ENCODE measurements around the gene TFEB.

Gene TFEB

DNA sequence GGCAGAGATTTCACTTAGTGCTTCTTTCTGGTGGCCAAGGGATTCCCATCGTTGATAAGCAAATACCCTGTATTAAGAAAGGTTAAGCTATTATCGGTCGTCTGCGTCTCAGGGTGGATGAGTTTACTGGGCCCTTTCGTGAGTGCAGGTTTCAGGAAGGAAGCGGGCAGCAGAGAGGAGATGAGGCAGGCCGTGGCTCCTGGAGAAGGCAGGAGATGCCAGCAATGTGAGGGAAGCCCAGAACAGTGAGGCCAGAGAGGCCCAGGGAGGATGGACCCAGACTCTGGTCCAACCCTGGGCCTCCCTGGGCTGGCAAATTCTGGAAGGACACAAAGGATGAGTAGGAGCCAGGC is 11.2 kb downstream of the TFEB start:
- peak overlapping the region; percentile 57 for H2BK120ac ChIP-seq (ENCODE audit: insufficient read depth, low read length, poor library complexity)
- H3K27ac ChIP-seq (ENCODE audit: low read depth, low read length), result peak overlapping the region; percentile 22
- peaks cover 25 to 28% of the 10 kb centered on the region in 2 experiments for H3K4me1 ChIP-seq (ENCODE audit: control insufficient read depth in 1 of 2, insufficient read depth in 2 of 2, low read length in 2 of 2)
- no peaks in the 10 kb centered on the region for H3K9me3 ChIP-seq (ENCODE audit: insufficient read depth, low read depth, low read length)
- H3K18ac ChIP-seq (ENCODE audit: low read length), result peak overlapping the region; percentile 56
- no peak overlapping the region for H4K12ac ChIP-seq (ENCODE audit: low read depth, low read length)
- H4K8ac ChIP-seq (ENCODE audit: low read depth, low read length), result peak overlapping the region; percentile 43
- H3K4ac ChIP-seq (ENCODE audit: low read depth, low read length), result no peak overlapping the region
- H2AFZ ChIP-seq (ENCODE audit: insufficient read depth, low read length, poor library complexity), result peak overlapping the region; percentile 18
- H3K23ac ChIP-seq (ENCODE audit: low read length), result no peak overlapping the region
- no peak overlapping the region for H3K4me2 ChIP-seq (ENCODE audit: low read length)
- H3K79me2 ChIP-seq (ENCODE audit: control insufficient read depth, insufficient read depth, low read length, poor library complexity), result peaks cover 3% of the 10 kb centered on the region
- no peaks in the 10 kb centered on the region for H3K27me3 ChIP-seq (ENCODE audit: insufficient read depth, low read length)
- H3K4me3 ChIP-seq (ENCODE audit: low read depth, low read length), result no peak overlapping the region
- H3K36me3 ChIP-seq (ENCODE audit: control insufficient read depth in 1 of 2, insufficient read depth in 2 of 2, low read length in 2 of 2), result no peaks in the 10 kb centered on the region
- H3K9ac ChIP-seq (ENCODE audit: low read length), result no peak overlapping the region
- H3K14ac ChIP-seq (ENCODE audit: low read length), result peak overlapping the region; percentile 35
- peaks cover 13% of the 10 kb centered on the region for H3K79me1 ChIP-seq (ENCODE audit: low read length)
- H2BK5ac ChIP-seq (ENCODE audit: low read depth, low read length, poor library complexity), result peak overlapping the region; percentile 7
- no CpG with 5 or more reads among the region's 7 CpGs for WGBS (ENCODE audit: extremely low coverage, insufficient coverage, insufficient read length)
- peak overlapping the region; percentile 46 for H4K91ac ChIP-seq (ENCODE audit: low read depth, low read length)
- H2BK12ac ChIP-seq (ENCODE audit: low read length), result peak overlapping the region; percentile 16
- no peak for DNase-seq
- H2AK5ac ChIP-seq (ENCODE audit: low read length), result peak overlapping the region; percentile 74

DNA sequence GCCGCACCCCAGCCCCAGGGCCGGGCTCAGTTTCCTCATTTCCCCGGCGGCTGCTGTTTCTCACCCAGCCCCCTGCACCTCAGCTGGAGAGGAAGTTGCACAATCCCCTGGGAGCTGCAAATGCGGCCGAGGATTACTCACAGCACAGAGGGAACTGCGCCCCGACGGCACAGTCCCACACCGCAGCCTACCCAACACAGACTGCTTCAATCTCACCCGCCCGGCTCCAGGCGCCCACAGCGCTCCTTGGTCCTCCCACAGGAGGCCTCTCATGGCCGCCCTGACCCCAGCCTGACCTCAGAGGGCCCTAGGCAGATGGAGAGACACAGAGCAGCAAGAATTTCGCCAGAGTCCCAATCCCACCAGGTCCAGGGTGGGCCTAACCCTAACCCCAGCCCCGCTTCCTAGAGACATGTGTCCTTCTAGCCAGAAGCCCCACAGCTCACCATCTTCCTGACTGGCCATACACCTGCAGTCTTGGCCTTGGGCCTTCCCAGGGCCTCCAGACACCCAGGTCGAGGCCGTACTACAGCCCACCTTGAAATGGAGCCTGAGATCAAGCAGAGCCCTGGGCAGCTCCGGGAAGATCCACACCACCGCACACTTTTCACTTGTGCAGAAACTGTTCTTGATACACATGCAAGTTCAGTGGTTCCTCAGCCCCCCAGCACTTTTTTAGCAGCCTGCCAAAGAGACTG is 11.7 kb downstream of the TFEB start:
- peaks cover 13% of the 10 kb centered on the region for H3K79me1 ChIP-seq (ENCODE audit: low read length)
- no peak overlapping the region for H3K4me3 ChIP-seq (ENCODE audit: low read depth, low read length)
- no peaks in the 10 kb centered on the region for H3K27me3 ChIP-seq (ENCODE audit: insufficient read depth, low read length)
- H4K91ac ChIP-seq (ENCODE audit: low read depth, low read length), result peak overlapping the region; percentile 46
- no peaks in the 10 kb centered on the region for H3K9me3 ChIP-seq (ENCODE audit: insufficient read depth, low read depth, low read length)
- H3K79me2 ChIP-seq (ENCODE audit: control insufficient read depth, insufficient read depth, low read length, poor library complexity), result peaks cover 3% of the 10 kb centered on the region
- H4K12ac ChIP-seq (ENCODE audit: low read depth, low read length), result peak overlapping the region; percentile 19
- DNase-seq, result peak; percentile 65 to 74
- peak overlapping the region; percentile 8 for H2AK5ac ChIP-seq (ENCODE audit: low read length)
- H3K14ac ChIP-seq (ENCODE audit: low read length), result peak overlapping the region; percentile 57
- peaks cover 28 to 29% of the 10 kb centered on the region in 2 experiments for H3K4me1 ChIP-seq (ENCODE audit: control insufficient read depth in 1 of 2, insufficient read depth in 2 of 2, low read length in 2 of 2)
- H2BK12ac ChIP-seq (ENCODE audit: low read length), result peak overlapping the region; percentile 52
- peak overlapping the region; percentile 22 for H3K18ac ChIP-seq (ENCODE audit: low read length)
- H3K23ac ChIP-seq (ENCODE audit: low read length), result no peak overlapping the region
- peak overlapping the region; percentile 41 for H2BK5ac ChIP-seq (ENCODE audit: low read depth, low read length, poor library complexity)
- peak overlapping the region; percentile 2 for H3K4me2 ChIP-seq (ENCODE audit: low read length)
- no peaks in the 10 kb centered on the region for H3K36me3 ChIP-seq (ENCODE audit: control insufficient read depth in 1 of 2, insufficient read depth in 2 of 2, low read length in 2 of 2)
- H3K4ac ChIP-seq (ENCODE audit: low read depth, low read length), result no peak overlapping the region
- H3K9ac ChIP-seq (ENCODE audit: low read length), result no peak overlapping the region
- peak overlapping the region; percentile 21 for H2AFZ ChIP-seq (ENCODE audit: insufficient read depth, low read length, poor library complexity)
- H3K27ac ChIP-seq (ENCODE audit: low read depth, low read length), result peak overlapping the region; percentile 22
- peak overlapping the region; percentile 57 for H2BK120ac ChIP-seq (ENCODE audit: insufficient read depth, low read length, poor library complexity)
- no CpG with 5 or more reads among the region's 21 CpGs for WGBS (ENCODE audit: extremely low coverage, insufficient coverage, insufficient read length)
- H4K8ac ChIP-seq (ENCODE audit: low read depth, low read length), result peak overlapping the region; percentile 47

DNA sequence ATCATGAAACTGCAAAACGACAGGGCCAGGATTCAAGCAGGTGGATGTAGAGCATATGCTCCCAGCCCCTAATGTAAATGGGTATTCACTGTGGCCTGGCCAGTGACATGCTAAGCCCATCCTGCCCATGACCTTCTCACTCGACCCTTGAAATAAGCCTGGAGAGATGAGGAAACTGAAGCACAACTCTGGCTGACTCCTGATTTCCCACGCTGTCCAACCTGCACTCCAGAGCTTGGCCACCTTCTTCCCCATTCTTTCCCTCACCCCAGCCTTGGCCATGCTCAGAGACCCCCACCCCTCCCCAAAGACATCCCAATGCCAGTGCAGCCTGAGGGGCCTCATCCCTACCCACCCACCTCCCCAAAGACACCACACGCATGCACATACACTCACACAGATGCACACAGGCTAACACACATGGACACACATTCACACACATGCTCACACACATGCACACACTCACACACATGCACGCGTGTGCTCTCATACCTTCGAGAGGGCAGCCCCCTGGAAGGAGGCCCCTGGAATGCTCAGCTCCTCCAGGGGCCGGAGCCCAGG is 12.4 kb downstream of the TFEB start:
- Histone ChIP-seq H3K9ac (ENCODE audit: low read length) (no peak overlapping the region), H3K4me1 (ENCODE audit: control insufficient read depth in 1 of 2, insufficient read depth in 2 of 2, low read length in 2 of 2) (peaks cover 30 to 31% of the 10 kb centered on the region in 2 experiments), H2AFZ (ENCODE audit: insufficient read depth, low read length, poor library complexity) (peak overlapping the region; percentile 46), H3K14ac (ENCODE audit: low read length) (no peak overlapping the region), H3K9me3 (ENCODE audit: insufficient read depth, low read depth, low read length) (no peaks in the 10 kb centered on the region), H4K91ac (ENCODE audit: low read depth, low read length) (peak overlapping the region; percentile 45), H3K79me1 (ENCODE audit: low read length) (peaks cover 13% of the 10 kb centered on the region), H4K8ac (ENCODE audit: low read depth, low read length) (peak overlapping the region; percentile 49), H4K12ac (ENCODE audit: low read depth, low read length) (no peak overlapping the region), H2AK5ac (ENCODE audit: low read length) (no peak overlapping the region), H2BK5ac (ENCODE audit: low read depth, low read length, poor library complexity) (no peak overlapping the region), H3K79me2 (ENCODE audit: control insufficient read depth, insufficient read depth, low read length, poor library complexity) (peaks cover 3% of the 10 kb centered on the region), H3K36me3 (ENCODE audit: control insufficient read depth in 1 of 2, insufficient read depth in 2 of 2, low read length in 2 of 2) (no peaks in the 10 kb centered on the region), H3K4ac (ENCODE audit: low read depth, low read length) (peak overlapping the region; percentile 3), H3K4me3 (ENCODE audit: low read depth, low read length) (no peak overlapping the region), H2BK12ac (ENCODE audit: low read length) (no peak overlapping the region), H3K27ac (ENCODE audit: low read depth, low read length) (no peak overlapping the region), H2BK120ac (ENCODE audit: insufficient read depth, low read length, poor library complexity) (no peak overlapping the region), H3K27me3 (ENCODE audit: insufficient read depth, low read length) (no peaks in the 10 kb centered on the region), H3K4me2 (ENCODE audit: low read length) (peak overlapping the region; percentile 2), H3K23ac (ENCODE audit: low read length) (no peak overlapping the region), H3K18ac (ENCODE audit: low read length) (peak overlapping the region; percentile 54)
- no peak for DNase-seq
- no CpG with 5 or more reads among the region's 8 CpGs for WGBS (ENCODE audit: extremely low coverage, insufficient coverage, insufficient read length)

DNA sequence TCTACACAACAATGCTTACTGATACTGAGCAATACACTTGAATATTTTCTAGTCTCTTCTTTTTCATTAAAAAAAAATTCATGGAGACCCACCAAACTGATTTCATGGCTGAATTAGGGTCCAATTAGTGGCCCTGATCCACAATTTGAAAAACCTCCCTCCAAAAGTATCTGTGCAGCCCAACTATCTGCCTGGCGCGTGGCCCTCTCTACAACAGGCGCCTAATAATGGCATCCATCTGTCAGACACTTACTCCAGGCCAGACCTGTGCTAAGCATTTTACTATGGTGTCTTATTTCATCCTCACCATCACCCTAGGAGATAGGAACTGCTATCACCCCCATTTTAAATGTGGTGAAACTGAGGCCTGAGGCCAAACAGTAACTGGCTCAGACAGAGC is 14.0 kb downstream of the TFEB start:
- Histone ChIP-seq H3K4me3 (ENCODE audit: low read depth, low read length) (no peak overlapping the region), H2BK120ac (ENCODE audit: insufficient read depth, low read length, poor library complexity) (no peak overlapping the region), H3K27me3 (ENCODE audit: insufficient read depth, low read length) (no peaks in the 10 kb centered on the region), H3K23ac (ENCODE audit: low read length) (no peak overlapping the region), H3K36me3 (ENCODE audit: control insufficient read depth in 1 of 2, insufficient read depth in 2 of 2, low read length in 2 of 2) (no peaks in the 10 kb centered on the region), H4K91ac (ENCODE audit: low read depth, low read length) (no peak overlapping the region), H3K9ac (ENCODE audit: low read length) (no peak overlapping the region), H3K79me1 (ENCODE audit: low read length) (peaks cover 13% of the 10 kb centered on the region), H3K4ac (ENCODE audit: low read depth, low read length) (no peak overlapping the region), H2BK5ac (ENCODE audit: low read depth, low read length, poor library complexity) (no peak overlapping the region), H3K14ac (ENCODE audit: low read length) (no peak overlapping the region), H3K27ac (ENCODE audit: low read depth, low read length) (no peak overlapping the region), H2BK12ac (ENCODE audit: low read length) (no peak overlapping the region), H3K9me3 (ENCODE audit: insufficient read depth, low read depth, low read length) (no peaks in the 10 kb centered on the region), H4K8ac (ENCODE audit: low read depth, low read length) (no peak overlapping the region), H4K12ac (ENCODE audit: low read depth, low read length) (no peak overlapping the region), H3K18ac (ENCODE audit: low read length) (no peak overlapping the region), H3K4me1 (ENCODE audit: control insufficient read depth in 1 of 2, insufficient read depth in 2 of 2, low read length in 2 of 2) (peaks cover 30 to 36% of the 10 kb centered on the region in 2 experiments), H3K79me2 (ENCODE audit: control insufficient read depth, insufficient read depth, low read length, poor library complexity) (peaks cover 4% of the 10 kb centered on the region), H2AK5ac (ENCODE audit: low read length) (no peak overlapping the region), H3K4me2 (ENCODE audit: low read length) (no peak overlapping the region), H2AFZ (ENCODE audit: insufficient read depth, low read length, poor library complexity) (no peak overlapping the region)
- DNase-seq, result no peak
- WGBS (ENCODE audit: extremely low coverage, insufficient coverage, insufficient read length), result no CpG with 5 or more reads among the region's 3 CpGs
